MM.1S (cell line): ENCODE results near the gene CEACAM4.
A peak's percentile ranks its signal among the peaks of the same experiment; 100 is the strongest.

Experiments used
- DNase-seq: peaks from one replicate; pipeline ENCODE4 v3.0.0-alpha.2; 2015
- H2AFZ ChIP-seq: fragments of 300-600 bp; sonication (generic); 2 replicates; pipeline ENCODE4 v1.6.0; 2016; ENCODE audit warnings: antibody characterized with exemption, low read length
- H3F3A ChIP-seq: fragments of 300-600 bp; sonication (generic); 2 replicates; pipeline ENCODE4 v1.6.1; 2016; ENCODE audit warnings: mild to moderate bottlenecking, antibody characterized with exemption, low read length, moderate library complexity, mixed read lengths; ENCODE audit not compliant: insufficient read depth
- H3K27ac ChIP-seq: fragments of 300-600 bp; sonication (generic); 2 replicates; pipeline ENCODE4 v1.5.1; 2016; ENCODE audit warnings: mild to moderate bottlenecking, low read length
- H3K27me3 ChIP-seq: fragments of 300-600 bp; sonication (generic); replicated peaks from 2 replicates; pipeline ENCODE4 v1.6.0; 2016; ENCODE audit warnings: low read length; ENCODE audit not compliant: insufficient read depth
- H3K36me3 ChIP-seq: fragments of 300-600 bp; sonication (generic); replicated peaks from 2 replicates; pipeline ENCODE4 v1.6.1; 2016; ENCODE audit warnings: mild to moderate bottlenecking, low read length, mixed read lengths; ENCODE audit not compliant: insufficient read depth
- H3K4me1 ChIP-seq: fragments of 300-600 bp; sonication (generic); 2 replicates; pipeline ENCODE4 v1.6.1; 2016; ENCODE audit warnings: low read length, mixed read lengths
- H3K4me2 ChIP-seq: fragments of 300-600 bp; sonication (generic); 2 replicates; pipeline ENCODE4 v1.6.0; 2016; ENCODE audit warnings: low read depth, low read length
- H3K4me3 ChIP-seq: fragments of 300-600 bp; sonication (generic); 2 replicates; pipeline ENCODE4 v1.5.1; 2016; ENCODE audit warnings: low read length, mixed read lengths
- H3K79me2 ChIP-seq: fragments of 300-600 bp; sonication (generic); 2 replicates; pipeline ENCODE4 v1.6.1; 2016; ENCODE audit warnings: mixed run types, low read length, mixed read lengths
- H3K9ac ChIP-seq: fragments of 300-600 bp; sonication (generic); 2 replicates; pipeline ENCODE4 v1.6.1; 2016; ENCODE audit warnings: low read length, mixed read lengths
- H3K9me2 ChIP-seq: fragments of 300-600 bp; sonication (generic); replicated peaks from 2 replicates; pipeline ENCODE4 v1.6.1; 2016; ENCODE audit warnings: mild to moderate bottlenecking, low read length, mixed read lengths; ENCODE audit not compliant: insufficient read depth
- H3K9me3 ChIP-seq: fragments of 300-600 bp; sonication (generic); replicated peaks from 2 replicates; pipeline ENCODE4 v1.6.1; 2016; ENCODE audit warnings: mild to moderate bottlenecking, low read length, mixed read lengths; ENCODE audit not compliant: insufficient read depth
- H4K20me1 ChIP-seq: fragments of 300-600 bp; sonication (generic); 2 replicates; pipeline ENCODE4 v1.6.1; 2016; ENCODE audit warnings: mild to moderate bottlenecking, low read length, moderate library complexity, mixed read lengths; ENCODE audit not compliant: insufficient read depth
- CTCF ChIP-seq: fragments of 300-600 bp; sonication (generic); IDR thresholded peaks from 2 replicates; pipeline ENCODE4 v1.5.1; 2016; ENCODE audit warnings: antibody characterized with exemption, low read length, mixed read lengths
- EZH2 ChIP-seq: fragments of 300-600 bp; sonication (generic); optimal IDR thresholded peaks from 2 replicates; pipeline ENCODE3; 2017; ENCODE audit warnings: low read depth, mild to moderate bottlenecking, antibody characterized with exemption, low read length, mixed read lengths
- EZH2phosphoT487 ChIP-seq: fragments of 300-600 bp; sonication (generic); IDR thresholded peaks from 2 replicates; pipeline ENCODE4 v1.6.1; 2018; ENCODE audit warnings: antibody characterized with exemption, low read length

The CEACAM4 gene

DNA sequence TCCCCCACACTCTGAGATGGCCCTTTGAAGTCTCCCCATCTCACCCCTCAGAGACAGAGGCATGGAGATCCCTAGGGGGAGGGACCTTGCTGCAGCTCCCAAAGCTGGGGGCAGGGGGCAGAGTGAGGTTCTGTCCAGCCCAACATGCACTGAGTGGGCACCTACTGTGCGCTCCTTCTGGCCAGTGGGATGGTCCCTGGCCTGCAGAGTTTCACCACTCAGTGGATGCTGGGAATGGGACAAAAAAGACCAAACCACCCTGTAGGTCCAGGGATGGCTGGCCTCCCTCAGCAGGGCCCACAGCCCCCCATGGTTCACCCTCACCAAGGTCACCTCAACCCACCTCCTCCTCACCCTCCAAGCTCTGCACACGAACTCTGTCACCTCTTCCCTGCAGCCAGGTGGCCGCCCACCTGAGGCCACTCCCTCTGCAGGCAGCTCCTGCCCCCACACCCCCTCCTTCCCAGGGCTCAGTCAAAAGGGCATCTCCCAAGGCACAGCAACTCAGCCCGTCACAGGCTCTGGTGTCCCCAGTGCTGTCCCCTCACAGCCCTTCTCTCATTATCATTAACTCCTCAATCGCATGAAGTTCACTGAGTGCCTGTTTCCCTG is 34.8 kb downstream of the CEACAM4 start:
- Histone ChIP-seq H3K4me3 (no peak overlapping the region), H3K4me2 (no peak overlapping the region), H3K9me2 (no peaks in the 10 kb centered on the region), H3K27ac (no peak overlapping the region), H4K20me1 (no peaks in the 10 kb centered on the region; the same call in 1 of the 2 replicates), H3K79me2 (no peaks in the 10 kb centered on the region), H3K9ac (no peak overlapping the region), H3F3A (no peaks in the 10 kb centered on the region), H2AFZ (no peak overlapping the region), H3K36me3 (no peaks in the 10 kb centered on the region), H3K4me1 (no peaks in the 10 kb centered on the region), H3K27me3 (0 out of 2 replicates have a peak, but pooled peaks cover 9% of the 10 kb centered on the region), H3K9me3 (no peaks in the 10 kb centered on the region)
- DNase-seq, result no peak
- TF ChIP-seq EZH2 (no peak), EZH2phosphoT487 (no peak)

DNA sequence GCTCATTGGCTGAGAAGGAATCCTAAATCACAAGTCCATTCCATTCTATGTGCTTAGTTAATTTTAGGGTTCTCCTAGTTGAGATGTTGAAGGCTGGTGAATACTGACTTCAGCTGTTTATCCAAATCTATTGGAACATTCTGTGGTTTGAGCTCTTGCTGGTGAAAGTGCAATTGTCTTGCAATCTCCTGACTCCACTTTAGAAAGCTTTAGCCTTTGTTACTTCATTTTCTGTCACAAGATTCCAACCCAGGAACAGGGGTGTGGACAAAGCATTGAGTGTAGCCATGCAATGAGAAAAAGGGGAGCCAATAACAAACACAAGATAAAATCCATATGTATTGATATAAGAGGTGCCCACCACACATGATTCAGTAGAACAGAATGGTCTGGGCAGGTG is 35.9 kb downstream of the CEACAM4 start:
- no peak for DNase-seq
- H3K9ac ChIP-seq, result no peak overlapping the region
- no peaks in the 10 kb centered on the region for H3K9me3 ChIP-seq
- H3F3A ChIP-seq, result no peaks in the 10 kb centered on the region
- no peaks in the 10 kb centered on the region for H3K27me3 ChIP-seq
- no peak overlapping the region for H3K27ac ChIP-seq
- H4K20me1 ChIP-seq, result no peaks in the 10 kb centered on the region
- no peaks in the 10 kb centered on the region for H3K36me3 ChIP-seq
- no peaks in the 10 kb centered on the region for H3K4me1 ChIP-seq
- no peak overlapping the region for H3K4me3 ChIP-seq
- no peaks in the 10 kb centered on the region for H3K79me2 ChIP-seq
- no peak overlapping the region for H2AFZ ChIP-seq
- TF ChIP-seq EZH2 (no peak), CTCF (no peak), EZH2phosphoT487 (no peak)
- no peak overlapping the region for H3K4me2 ChIP-seq
- no peaks in the 10 kb centered on the region for H3K9me2 ChIP-seq

GRCh38 chr19:41589371-41589770 is 37.5 kb downstream of the CEACAM4 start:
- H3K4me1 ChIP-seq, result no peaks in the 10 kb centered on the region
- H3K9ac ChIP-seq, result no peak overlapping the region
- no peaks in the 10 kb centered on the region for H3K9me3 ChIP-seq
- no peaks in the 10 kb centered on the region for H3K36me3 ChIP-seq
- TF ChIP-seq EZH2phosphoT487, result no peak
- no peak for TF ChIP-seq CTCF
- no peak for TF ChIP-seq EZH2
- no peaks in the 10 kb centered on the region for H3K27me3 ChIP-seq
- no peak overlapping the region for H3K4me2 ChIP-seq
- H3F3A ChIP-seq, result no peaks in the 10 kb centered on the region
- DNase-seq, result no peak
- no peak overlapping the region for H2AFZ ChIP-seq
- no peaks in the 10 kb centered on the region for H4K20me1 ChIP-seq
- H3K9me2 ChIP-seq, result no peaks in the 10 kb centered on the region
- H3K27ac ChIP-seq, result no peak overlapping the region
- no peak overlapping the region for H3K4me3 ChIP-seq
- H3K79me2 ChIP-seq, result no peaks in the 10 kb centered on the region

- Histone ChIP-seq H3K4me1 (no peaks in the 10 kb centered on the region), H3K27me3 (no peaks in the 10 kb centered on the region), H3K36me3 (no peaks in the 10 kb centered on the region; the same call in 1 of the 2 replicates), H2AFZ (no peak overlapping the region), H3K4me3 (no peak overlapping the region), H3K9ac (no peak overlapping the region), H3F3A (no peaks in the 10 kb centered on the region), H3K9me2 (no peaks in the 10 kb centered on the region), H3K27ac (no peak overlapping the region), H3K4me2 (no peak overlapping the region), H3K9me3 (no peaks in the 10 kb centered on the region), H4K20me1 (no peaks in the 10 kb centered on the region), H3K79me2 (no peaks in the 10 kb centered on the region)
- peak; percentile 52 for DNase-seq
- TF ChIP-seq EZH2 (no peak), EZH2phosphoT487 (no peak), CTCF (no peak)
Measured at GRCh38 chr19:41588497-41589209, 38.2 kb downstream of the CEACAM4 start.
